ENCODE measurements around the gene TMEM266. TPM values are rescaled to one million over a fixed set of nuclear protein-coding genes. Genes with fewer than 3 reads are reported as not detected.

Gene TMEM266
- total and polyA plus RNA-seq, 7 donors, result 0.27 to 1.1 TPM; not detected in 5

GRCh38 chr15:76075046-76075445 is 15.3 kb downstream of the TMEM266 start:
- Histone ChIP-seq H3K36me3 (no peaks in the 10 kb centered on the region), H3K4me3 (no peak overlapping the region), H3K9me3 (no peaks in the 10 kb centered on the region), H3K27ac (no peak overlapping the region), H3K27me3 (no peaks in the 10 kb centered on the region), H3K4me1 (no peaks in the 10 kb centered on the region)
- TF ChIP-seq POLR2A (IDR thresholded peaks at IDR 0.05) (no peak), POLR2AphosphoS5 (IDR thresholded peaks at IDR 0.05) (no peak), EP300 (IDR thresholded peaks at IDR 0.05) (no peak)
- TF ChIP-seq, protein P1, sequence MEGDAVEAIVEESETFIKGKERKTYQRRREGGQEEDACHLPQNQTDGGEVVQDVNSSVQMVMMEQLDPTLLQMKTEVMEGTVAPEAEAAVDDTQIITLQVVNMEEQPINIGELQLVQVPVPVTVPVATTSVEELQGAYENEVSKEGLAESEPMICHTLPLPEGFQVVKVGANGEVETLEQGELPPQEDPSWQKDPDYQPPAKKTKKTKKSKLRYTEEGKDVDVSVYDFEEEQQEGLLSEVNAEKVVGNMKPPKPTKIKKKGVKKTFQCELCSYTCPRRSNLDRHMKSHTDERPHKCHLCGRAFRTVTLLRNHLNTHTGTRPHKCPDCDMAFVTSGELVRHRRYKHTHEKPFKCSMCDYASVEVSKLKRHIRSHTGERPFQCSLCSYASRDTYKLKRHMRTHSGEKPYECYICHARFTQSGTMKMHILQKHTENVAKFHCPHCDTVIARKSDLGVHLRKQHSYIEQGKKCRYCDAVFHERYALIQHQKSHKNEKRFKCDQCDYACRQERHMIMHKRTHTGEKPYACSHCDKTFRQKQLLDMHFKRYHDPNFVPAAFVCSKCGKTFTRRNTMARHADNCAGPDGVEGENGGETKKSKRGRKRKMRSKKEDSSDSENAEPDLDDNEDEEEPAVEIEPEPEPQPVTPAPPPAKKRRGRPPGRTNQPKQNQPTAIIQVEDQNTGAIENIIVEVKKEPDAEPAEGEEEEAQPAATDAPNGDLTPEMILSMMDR (IDR thresholded peaks at IDR 0.05), result no peak
- no peak for DNase-seq
- intact Hi-C loops (cut with DNase I), result no loop called here

DNA sequence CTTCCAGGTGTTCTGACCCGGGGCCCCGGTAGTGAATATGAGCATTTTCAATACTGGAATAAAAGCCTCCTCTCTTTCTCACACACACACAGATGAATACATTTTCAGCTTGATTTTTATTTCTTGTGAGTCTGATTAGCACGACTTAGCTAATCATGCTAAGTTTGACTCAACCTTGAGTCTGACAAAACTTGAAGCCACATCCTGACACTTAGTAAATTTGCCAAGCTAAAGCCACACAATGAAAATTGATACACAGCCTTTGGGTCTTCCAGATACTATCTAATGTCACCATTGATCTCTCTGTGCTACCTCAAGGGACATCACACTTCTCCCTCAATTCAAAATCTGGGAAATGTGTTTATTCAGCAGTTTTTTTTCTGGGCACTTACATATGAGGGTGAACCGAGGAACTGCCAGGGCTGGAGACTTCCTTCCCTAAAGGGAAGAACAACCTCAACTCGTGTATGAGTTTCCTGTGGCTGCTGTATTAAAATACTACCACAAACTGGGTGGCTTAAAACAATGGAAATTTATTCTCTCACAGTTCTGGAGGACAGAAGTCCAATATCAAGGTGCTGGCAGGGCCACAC is 18.6 kb downstream of the TMEM266 start:
- 61 to 78% methylated on average over 5 of the region's 5 CpGs for WGBS, 2 donors

DNA sequence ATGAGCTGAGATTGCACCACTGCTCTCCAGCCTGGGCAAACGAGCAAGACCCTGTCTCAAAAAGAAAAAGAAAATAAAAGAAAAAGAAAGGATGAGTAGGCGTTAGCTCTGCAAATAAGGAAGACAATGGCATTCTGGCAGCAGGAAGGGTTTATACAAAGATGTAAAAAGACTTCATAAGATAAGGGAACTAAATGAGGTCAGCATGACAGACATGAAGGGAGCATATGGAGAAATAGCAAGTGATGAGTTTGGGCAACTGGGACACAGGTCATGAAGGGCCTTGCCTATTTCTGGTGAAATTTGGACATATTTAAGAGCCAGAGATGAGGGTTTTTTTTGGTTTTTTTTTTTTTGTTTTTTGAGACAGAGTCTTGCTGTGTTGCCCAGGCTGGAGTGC is 24.5 kb downstream of the TMEM266 start:
- intact Hi-C loops (cut with DNase I), result no loop called here
- Histone ChIP-seq H3K27ac (no peak overlapping the region), H3K27me3 (peaks cover 0 to 3% (median 0%) of the 10 kb centered on the region in 3 donors), H3K9me3 (no peaks in the 10 kb centered on the region), H3K4me1 (no peaks in the 10 kb centered on the region), H3K4me3 (no peak overlapping the region), H3K36me3 (no peaks in the 10 kb centered on the region)
- DNase-seq, result no peak
- WGBS, 2 donors, result 42 to 75% methylated on average over 2 of the region's 2 CpGs
- TF ChIP-seq POLR2AphosphoS5 (IDR thresholded peaks at IDR 0.05), result no peak

More for the DNA sequence above, 18.6 kb downstream of the TMEM266 start:
- TF ChIP-seq POLR2AphosphoS5 (IDR thresholded peaks at IDR 0.05), result no peak
- Histone ChIP-seq H3K27ac (no peak overlapping the region), H3K9me3 (no peaks in the 10 kb centered on the region), H3K4me1 (no peaks in the 10 kb centered on the region), H3K27me3 (no peaks in the 10 kb centered on the region), H3K36me3 (no peaks in the 10 kb centered on the region), H3K4me3 (no peak overlapping the region)
- no peak for DNase-seq
- intact Hi-C loops (cut with DNase I), result no loop called here

- DNase-seq, result no peak
- WGBS, 2 donors, result 8 to 35% methylated on average over 3 of the region's 3 CpGs
- intact Hi-C loops (cut with DNase I), result no loop called here
These were observed 38.9 kb downstream of the TMEM266 start for GRCh38 chr15:76098685-76099084.

DNA sequence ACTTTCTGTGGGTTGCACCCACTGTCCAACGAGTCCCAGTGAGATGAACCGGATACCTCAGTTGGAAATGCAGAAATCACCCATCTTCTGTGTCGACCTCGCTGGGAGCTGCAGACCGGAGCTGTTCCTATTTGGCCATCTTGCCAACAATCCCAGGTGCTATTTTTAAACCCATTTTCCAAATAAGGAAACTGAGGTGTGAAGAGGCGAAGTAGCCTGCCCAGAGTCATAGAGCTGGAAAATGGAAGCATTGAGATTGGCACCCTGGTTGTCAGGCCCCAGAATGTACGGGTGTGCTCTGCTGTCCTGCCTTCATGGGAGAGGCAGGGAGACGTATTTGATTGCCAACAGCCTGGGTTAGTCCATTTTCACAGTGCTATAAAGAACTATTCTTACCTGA is 39.6 kb downstream of the TMEM266 start:
- Histone ChIP-seq H3K36me3 (no peaks in the 10 kb centered on the region), H3K4me3 (no peak overlapping the region), H3K4me1 (no peaks in the 10 kb centered on the region), H3K9me3 (no peaks in the 10 kb centered on the region), H3K27me3 (peaks cover 0 to 15% (median 10%) of the 10 kb centered on the region in 3 donors), H3K27ac (no peak overlapping the region)
- DNase-seq, result no peak
- TF ChIP-seq POLR2AphosphoS5 (IDR thresholded peaks at IDR 0.05) (no peak), POLR2A (IDR thresholded peaks at IDR 0.05) (no peak), EP300 (IDR thresholded peaks at IDR 0.05) (no peak)
- TF ChIP-seq, protein P1 (IDR thresholded peaks at IDR 0.05), result no peak
- intact Hi-C loops (cut with DNase I), result no loop called here
- WGBS, 2 donors, result 87 to 88% methylated on average over 8 of the region's 8 CpGs

More at GRCh38 chr15:76098685-76099084, 38.9 kb downstream of the TMEM266 start:
- H3K27me3 ChIP-seq, result peaks cover 0 to 15% (median 10%) of the 10 kb centered on the region in 3 donors
- H3K4me3 ChIP-seq, result no peak overlapping the region
- no peaks in the 10 kb centered on the region for H3K4me1 ChIP-seq
- H3K9me3 ChIP-seq, result no peaks in the 10 kb centered on the region
- no peak overlapping the region for H3K27ac ChIP-seq
- TF ChIP-seq, protein P1 (IDR thresholded peaks at IDR 0.05), result no peak
- no peak for TF ChIP-seq POLR2AphosphoS5 (IDR thresholded peaks at IDR 0.05)
- no peak for TF ChIP-seq EP300 (IDR thresholded peaks at IDR 0.05)
- TF ChIP-seq POLR2A (IDR thresholded peaks at IDR 0.05), result no peak
- no peaks in the 10 kb centered on the region for H3K36me3 ChIP-seq

GRCh38 chr15:76100361-76100760 is 40.6 kb downstream of the TMEM266 start:
- H3K4me1 ChIP-seq, result no peaks in the 10 kb centered on the region
- no peaks in the 10 kb centered on the region for H3K9me3 ChIP-seq
- H3K27ac ChIP-seq, result no peak overlapping the region
- H3K27me3 ChIP-seq, result peaks cover 0 to 15% (median 10%) of the 10 kb centered on the region in 3 donors
- WGBS, 2 donors, result 89 to 96% methylated on average over 2 of the region's 2 CpGs
- intact Hi-C loops (cut with DNase I), result no loop called here
- H3K36me3 ChIP-seq, result no peaks in the 10 kb centered on the region
- TF ChIP-seq POLR2AphosphoS5 (IDR thresholded peaks at IDR 0.05) (no peak), EP300 (IDR thresholded peaks at IDR 0.05) (no peak), POLR2A (IDR thresholded peaks at IDR 0.05) (no peak)
- TF ChIP-seq, protein P1 (IDR thresholded peaks at IDR 0.05), result no peak
- no peak overlapping the region for H3K4me3 ChIP-seq
- no peak for DNase-seq

Data from sigmoid colon (tissue), 7 donors.